ENCODE results near the gene MYO7A. TPM values are rescaled to one million over a fixed set of nuclear protein-coding genes. Genes with fewer than 3 reads are reported as not detected.

MYO7A gene
- total RNA-seq, 4 donors from 2014 or later = 2.0 to 18.2 (median 6.6) TPM

DNA sequence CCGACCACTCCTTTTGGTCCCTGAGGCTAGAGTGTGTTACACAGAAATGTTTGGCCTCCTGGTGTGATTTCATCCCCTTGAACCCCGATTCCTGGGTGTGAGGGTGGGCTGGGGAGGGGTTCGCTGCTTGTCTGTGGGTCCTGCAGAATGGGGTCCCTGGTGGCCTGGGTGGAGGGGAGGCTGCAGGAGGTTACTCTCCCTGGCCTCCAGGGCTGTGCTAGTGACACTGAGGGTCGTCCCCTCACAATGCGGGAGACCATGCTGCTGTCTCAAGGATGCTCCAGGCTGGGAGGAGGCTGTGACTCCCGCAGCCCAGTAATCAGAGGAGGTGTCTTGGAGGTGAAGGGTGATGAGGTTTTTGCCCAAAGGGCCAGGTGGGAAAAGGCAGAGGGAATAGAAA lies 42.4 kb upstream of the MYO7A start:
- no peak for TF ChIP-seq POLR2A (IDR thresholded peaks at IDR 0.05)
- TF ChIP-seq, protein P1, sequence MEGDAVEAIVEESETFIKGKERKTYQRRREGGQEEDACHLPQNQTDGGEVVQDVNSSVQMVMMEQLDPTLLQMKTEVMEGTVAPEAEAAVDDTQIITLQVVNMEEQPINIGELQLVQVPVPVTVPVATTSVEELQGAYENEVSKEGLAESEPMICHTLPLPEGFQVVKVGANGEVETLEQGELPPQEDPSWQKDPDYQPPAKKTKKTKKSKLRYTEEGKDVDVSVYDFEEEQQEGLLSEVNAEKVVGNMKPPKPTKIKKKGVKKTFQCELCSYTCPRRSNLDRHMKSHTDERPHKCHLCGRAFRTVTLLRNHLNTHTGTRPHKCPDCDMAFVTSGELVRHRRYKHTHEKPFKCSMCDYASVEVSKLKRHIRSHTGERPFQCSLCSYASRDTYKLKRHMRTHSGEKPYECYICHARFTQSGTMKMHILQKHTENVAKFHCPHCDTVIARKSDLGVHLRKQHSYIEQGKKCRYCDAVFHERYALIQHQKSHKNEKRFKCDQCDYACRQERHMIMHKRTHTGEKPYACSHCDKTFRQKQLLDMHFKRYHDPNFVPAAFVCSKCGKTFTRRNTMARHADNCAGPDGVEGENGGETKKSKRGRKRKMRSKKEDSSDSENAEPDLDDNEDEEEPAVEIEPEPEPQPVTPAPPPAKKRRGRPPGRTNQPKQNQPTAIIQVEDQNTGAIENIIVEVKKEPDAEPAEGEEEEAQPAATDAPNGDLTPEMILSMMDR (IDR thresholded peaks at IDR 0.05) = no peak
- intact Hi-C loops (cut with DNase I; ENCODE audit: low total_unique reads) = no loop called here
- no peaks in the 10 kb centered on the region for H3K9me3 ChIP-seq
- peak in 1 of 2 donors; percentile 8 for DNase-seq
- H3K36me3 ChIP-seq = no peaks in the 10 kb centered on the region
- H3K4me3 ChIP-seq = no peak overlapping the region
- H3K27ac ChIP-seq = no peak overlapping the region
- no peaks in the 10 kb centered on the region for H3K4me1 ChIP-seq
- H3K27me3 ChIP-seq = no peaks in the 10 kb centered on the region

DNA sequence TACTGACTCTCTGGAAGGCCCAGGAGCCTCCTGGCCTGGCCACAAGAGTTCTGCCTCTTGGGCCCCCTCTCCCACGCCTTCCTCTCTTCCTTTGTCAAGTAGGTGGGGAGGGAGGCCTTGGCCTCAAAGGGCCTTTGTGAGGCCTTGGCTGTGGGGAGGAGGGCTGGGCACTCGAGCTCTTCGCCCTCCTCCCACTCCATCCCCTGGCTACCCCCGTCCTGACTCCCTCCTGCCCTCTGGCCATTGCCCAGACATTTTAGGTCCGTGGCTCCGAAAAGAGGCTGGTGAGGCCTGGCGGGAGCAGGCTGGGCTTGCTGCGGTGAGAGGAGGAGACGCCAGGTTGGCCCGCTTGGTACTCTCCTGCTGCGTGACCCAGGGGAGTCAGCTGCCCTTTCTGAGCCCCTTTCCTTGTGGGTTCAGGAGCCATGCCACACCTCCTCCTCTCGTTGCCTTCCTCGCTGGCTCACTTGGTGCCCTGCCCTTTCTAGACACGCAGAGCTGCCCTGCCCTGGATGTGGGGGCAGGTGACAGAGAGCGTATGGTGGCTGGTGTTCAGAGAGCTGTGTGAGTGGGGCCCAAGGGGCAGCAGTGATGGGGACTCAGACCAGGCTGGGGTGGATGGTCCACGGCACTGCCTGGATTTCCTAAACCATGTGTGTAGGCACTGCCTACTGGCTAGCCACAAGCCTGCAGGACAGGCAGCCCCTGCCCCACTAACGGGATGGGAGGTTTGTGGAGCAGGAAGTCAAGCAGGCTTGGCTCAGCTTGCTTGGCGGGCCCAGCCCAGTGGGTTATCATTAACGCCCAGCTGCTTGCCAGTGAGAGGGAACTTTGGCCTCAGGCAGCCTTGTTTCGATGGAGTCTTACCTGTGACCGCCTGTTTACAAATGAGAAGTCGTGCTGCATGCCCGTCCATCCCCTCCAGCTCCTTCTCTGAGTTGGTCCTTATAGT lies 41.2 kb upstream of the MYO7A start:
- Histone ChIP-seq H3K4me3 (no peak overlapping the region), H3K27me3 (no peaks in the 10 kb centered on the region), H3K4me1 (no peaks in the 10 kb centered on the region), H3K27ac (no peak overlapping the region), H3K9me3 (no peaks in the 10 kb centered on the region), H3K36me3 (no peaks in the 10 kb centered on the region)
- no peak for DNase-seq
- no peak for TF ChIP-seq POLR2A (IDR thresholded peaks at IDR 0.05)
- TF ChIP-seq, protein P1 (IDR thresholded peaks at IDR 0.05) = no peak
- intact Hi-C loops (cut with DNase I; ENCODE audit: low total_unique reads) = no loop called here

DNA sequence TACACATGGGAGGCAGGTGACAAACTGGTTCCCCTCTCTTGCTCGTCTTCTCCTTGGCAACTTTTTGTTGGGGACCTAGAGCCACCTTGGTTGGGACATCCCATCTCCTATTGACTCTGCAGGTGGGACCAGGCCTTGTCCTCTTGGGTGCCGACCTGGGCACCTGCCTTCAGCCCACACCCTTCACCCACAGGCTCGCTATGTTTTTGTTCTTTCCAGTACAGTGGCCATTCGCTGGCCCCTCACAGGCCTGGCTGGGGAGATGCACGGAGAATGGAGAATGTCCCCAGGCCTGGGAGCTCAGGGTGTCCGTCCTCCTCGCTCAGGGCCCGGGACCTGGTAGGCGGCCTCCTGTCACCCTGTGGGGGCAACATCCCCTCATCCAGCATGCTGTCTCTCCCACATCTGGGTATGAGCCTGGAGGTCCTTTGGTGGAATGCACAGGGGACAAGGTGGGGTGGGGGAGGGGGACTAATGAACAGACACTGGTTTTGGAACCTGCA lies 40.3 kb upstream of the MYO7A start:
- TF ChIP-seq, protein P1 (IDR thresholded peaks at IDR 0.05) = no peak
- TF ChIP-seq POLR2A (IDR thresholded peaks at IDR 0.05) = no peak
- no peaks in the 10 kb centered on the region for H3K36me3 ChIP-seq
- H3K9me3 ChIP-seq = no peaks in the 10 kb centered on the region
- no peaks in the 10 kb centered on the region for H3K4me1 ChIP-seq
- no peak for DNase-seq
- intact Hi-C loops (cut with DNase I; ENCODE audit: low total_unique reads) = no loop called here
- H3K4me3 ChIP-seq = no peak overlapping the region
- no peak overlapping the region for H3K27ac ChIP-seq
- H3K27me3 ChIP-seq = no peaks in the 10 kb centered on the region

DNA sequence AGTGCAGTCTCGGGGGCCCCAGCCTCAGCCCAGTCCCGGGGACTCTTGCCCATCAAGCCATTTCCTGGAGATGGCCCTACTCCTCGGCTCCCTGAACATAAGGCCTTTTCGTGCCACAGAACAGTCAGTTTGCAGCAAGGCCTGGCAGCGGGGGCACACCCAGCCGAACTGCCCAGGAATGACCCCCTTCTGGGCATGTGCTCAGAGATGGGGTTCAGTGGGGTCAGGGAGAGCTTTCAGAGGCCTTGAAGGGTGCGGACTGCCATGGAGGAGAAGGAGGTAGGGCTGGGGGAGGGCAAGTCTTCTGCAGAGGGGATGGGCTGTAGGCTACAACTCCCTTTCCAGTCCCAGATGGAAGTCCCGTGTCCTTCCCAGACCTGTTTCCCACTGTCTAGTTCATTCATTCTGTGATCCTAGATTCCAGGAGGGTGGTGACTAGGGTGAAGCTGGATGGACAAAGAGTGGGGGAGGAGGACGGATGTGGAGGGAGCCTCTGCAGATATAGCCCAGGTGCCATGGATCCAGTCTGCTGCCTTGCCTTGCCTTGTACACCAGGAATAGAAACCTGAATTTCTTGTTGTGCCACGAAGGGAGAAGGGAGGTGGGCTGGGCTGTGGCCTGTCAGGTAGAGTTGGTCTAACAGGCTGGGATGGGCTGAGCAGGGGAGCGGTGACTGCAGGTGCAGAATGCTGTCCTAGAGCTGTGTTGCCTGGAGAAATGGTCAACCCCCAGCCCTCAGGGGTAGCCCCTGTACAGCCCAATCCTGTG lies 39.6 kb upstream of the MYO7A start:
- H3K4me3 ChIP-seq = no peak overlapping the region
- no peaks in the 10 kb centered on the region for H3K9me3 ChIP-seq
- no peak overlapping the region for H3K27ac ChIP-seq
- no peaks in the 10 kb centered on the region for H3K36me3 ChIP-seq
- no peak for TF ChIP-seq POLR2A (IDR thresholded peaks at IDR 0.05)
- TF ChIP-seq, protein P1 (IDR thresholded peaks at IDR 0.05) = no peak
- intact Hi-C loops (cut with DNase I; ENCODE audit: low total_unique reads) = no loop called here
- no peaks in the 10 kb centered on the region for H3K27me3 ChIP-seq
- no peak for DNase-seq
- H3K4me1 ChIP-seq = no peaks in the 10 kb centered on the region
